Measurements from ENCODE around the gene CNOT2.

The CNOT2 gene

DNA sequence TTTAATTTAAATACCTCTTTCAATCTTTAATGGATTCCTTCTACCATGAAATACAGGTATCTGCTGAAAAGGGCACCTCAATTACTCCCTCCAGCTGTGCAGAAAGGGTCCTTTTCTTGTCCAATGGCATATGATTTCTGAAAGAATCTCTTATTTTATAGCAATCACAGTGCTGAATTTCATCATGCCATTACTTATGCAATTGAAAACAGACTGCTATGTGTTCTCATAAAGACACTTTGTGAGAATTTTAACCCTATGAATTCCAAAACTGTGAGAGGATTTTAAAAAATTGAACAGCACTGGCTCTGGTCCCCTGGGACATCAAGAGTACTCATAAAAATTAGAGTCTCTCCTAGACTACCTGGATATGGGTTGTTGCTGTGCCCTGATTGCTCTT is 45.9 kb upstream of the CNOT2 start:
- Histone ChIP-seq H3K4me2 (ENCODE audit: low read depth, low read length, poor library complexity, severe bottlenecking) (no peak overlapping the region), H3K4me3 (ENCODE audit: insufficient read depth, low read length, poor library complexity, severe bottlenecking) (no peak overlapping the region), H3K79me2 (ENCODE audit: insufficient read depth, low read length) (no peaks in the 10 kb centered on the region), H2AFZ (ENCODE audit: low read depth, low read length, severe bottlenecking) (no peak overlapping the region), H3K9me2 (replicated peaks; ENCODE audit: insufficient read depth, low read length) (no peaks in the 10 kb centered on the region), H3K36me3 (ENCODE audit: low read length) (no peaks in the 10 kb centered on the region), H4K20me1 (ENCODE audit: low read depth, low read length) (no peaks in the 10 kb centered on the region), H3K27ac (ENCODE audit: low read depth, low read length) (no peak overlapping the region), H3K9ac (ENCODE audit: low read length) (no peak overlapping the region), H3K9me3 (ENCODE audit: insufficient read depth, low read length) (no peaks in the 10 kb centered on the region), H3K27me3 (ENCODE audit: low read length) (no peaks in the 10 kb centered on the region), H3F3A (ENCODE audit: insufficient read depth) (no peaks in the 10 kb centered on the region)
- no peak for TF ChIP-seq EZH2phosphoT487 (conservative IDR thresholded peaks at IDR 0.05; ENCODE audit: low read length)
- TF ChIP-seq, protein P1, sequence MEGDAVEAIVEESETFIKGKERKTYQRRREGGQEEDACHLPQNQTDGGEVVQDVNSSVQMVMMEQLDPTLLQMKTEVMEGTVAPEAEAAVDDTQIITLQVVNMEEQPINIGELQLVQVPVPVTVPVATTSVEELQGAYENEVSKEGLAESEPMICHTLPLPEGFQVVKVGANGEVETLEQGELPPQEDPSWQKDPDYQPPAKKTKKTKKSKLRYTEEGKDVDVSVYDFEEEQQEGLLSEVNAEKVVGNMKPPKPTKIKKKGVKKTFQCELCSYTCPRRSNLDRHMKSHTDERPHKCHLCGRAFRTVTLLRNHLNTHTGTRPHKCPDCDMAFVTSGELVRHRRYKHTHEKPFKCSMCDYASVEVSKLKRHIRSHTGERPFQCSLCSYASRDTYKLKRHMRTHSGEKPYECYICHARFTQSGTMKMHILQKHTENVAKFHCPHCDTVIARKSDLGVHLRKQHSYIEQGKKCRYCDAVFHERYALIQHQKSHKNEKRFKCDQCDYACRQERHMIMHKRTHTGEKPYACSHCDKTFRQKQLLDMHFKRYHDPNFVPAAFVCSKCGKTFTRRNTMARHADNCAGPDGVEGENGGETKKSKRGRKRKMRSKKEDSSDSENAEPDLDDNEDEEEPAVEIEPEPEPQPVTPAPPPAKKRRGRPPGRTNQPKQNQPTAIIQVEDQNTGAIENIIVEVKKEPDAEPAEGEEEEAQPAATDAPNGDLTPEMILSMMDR (IDR thresholded peaks at IDR 0.05; ENCODE audit: insufficient read depth, low read length, poor library complexity, severe bottlenecking) = no peak

DNA sequence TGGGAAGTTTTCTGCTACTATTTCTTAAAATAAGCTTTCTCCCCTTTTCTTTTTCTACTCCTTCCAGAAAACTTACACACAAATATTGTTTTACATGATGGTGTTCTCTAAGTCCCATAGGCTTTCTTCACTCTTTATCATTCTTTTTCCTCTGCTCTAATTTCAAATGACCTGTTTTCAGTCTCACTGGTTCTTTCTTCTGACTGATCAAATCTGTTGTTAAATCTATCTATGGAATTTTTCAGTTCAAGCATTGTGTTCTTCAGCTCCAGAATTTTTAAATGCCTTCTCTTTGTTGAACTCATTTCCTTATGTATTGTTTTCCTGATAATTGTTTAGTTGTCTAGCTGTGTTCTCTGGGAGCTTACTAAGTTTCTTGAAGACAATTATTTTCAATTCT is 29.5 kb upstream of the CNOT2 start:
- Histone ChIP-seq H3K9ac (ENCODE audit: low read length) (no peak overlapping the region), H3K4me3 (ENCODE audit: insufficient read depth, low read length, poor library complexity, severe bottlenecking) (no peak overlapping the region), H3K36me3 (ENCODE audit: low read length) (no peaks in the 10 kb centered on the region; the same call in 1 of the 2 replicates), H3K4me2 (ENCODE audit: low read depth, low read length, poor library complexity, severe bottlenecking) (no peak overlapping the region), H4K20me1 (ENCODE audit: low read depth, low read length) (no peaks in the 10 kb centered on the region), H3K9me2 (replicated peaks; ENCODE audit: insufficient read depth, low read length) (no peaks in the 10 kb centered on the region), H2AFZ (ENCODE audit: low read depth, low read length, severe bottlenecking) (no peak overlapping the region), H3K9me3 (ENCODE audit: insufficient read depth, low read length) (no peaks in the 10 kb centered on the region), H3K27ac (ENCODE audit: low read depth, low read length) (no peak overlapping the region), H3F3A (ENCODE audit: insufficient read depth) (no peaks in the 10 kb centered on the region), H3K79me2 (ENCODE audit: insufficient read depth, low read length) (no peaks in the 10 kb centered on the region), H3K27me3 (ENCODE audit: low read length) (no peaks in the 10 kb centered on the region)
- no peak for TF ChIP-seq EZH2phosphoT487 (conservative IDR thresholded peaks at IDR 0.05; ENCODE audit: low read length)
- TF ChIP-seq, protein P1 (IDR thresholded peaks at IDR 0.05; ENCODE audit: insufficient read depth, low read length, poor library complexity, severe bottlenecking) = no peak

DNA sequence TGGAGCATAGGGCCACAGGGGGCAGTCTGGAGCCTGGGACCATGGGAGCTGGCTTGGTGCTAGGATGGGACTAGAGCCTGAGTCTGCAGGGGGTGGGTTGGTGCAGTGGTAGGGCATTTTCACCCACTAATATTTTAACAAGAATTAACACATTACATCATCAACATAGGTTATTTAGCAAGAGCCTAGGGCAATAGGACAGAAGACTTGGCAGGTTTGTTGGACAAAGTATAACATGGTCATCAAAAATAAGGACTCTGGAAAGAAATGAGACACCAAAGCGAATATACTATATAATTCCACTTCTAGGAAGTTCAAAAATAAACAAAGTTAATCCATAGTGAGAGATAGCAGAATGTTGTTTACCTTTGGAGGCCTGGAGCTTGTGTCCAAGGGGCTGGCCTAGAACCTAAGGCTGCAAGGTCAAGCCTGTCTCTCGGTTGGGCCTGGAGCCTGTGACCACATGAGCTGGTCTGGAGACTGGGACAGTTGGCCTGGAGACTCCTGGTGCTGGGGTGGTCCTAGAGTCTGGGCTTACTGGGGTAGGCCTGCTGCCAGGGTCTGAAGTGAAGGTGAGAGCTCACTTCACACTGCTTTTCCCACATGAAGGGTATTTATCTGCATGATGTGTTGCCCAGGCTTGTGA is 28.1 kb upstream of the CNOT2 start:
- Histone ChIP-seq H3K79me2 (ENCODE audit: insufficient read depth, low read length) (no peaks in the 10 kb centered on the region), H2AFZ (ENCODE audit: low read depth, low read length, severe bottlenecking) (no peak overlapping the region), H3F3A (ENCODE audit: insufficient read depth) (no peaks in the 10 kb centered on the region), H3K9ac (ENCODE audit: low read length) (no peak overlapping the region), H3K27me3 (ENCODE audit: low read length) (no peaks in the 10 kb centered on the region), H3K4me2 (ENCODE audit: low read depth, low read length, poor library complexity, severe bottlenecking) (no peak overlapping the region), H3K36me3 (ENCODE audit: low read length) (no peaks in the 10 kb centered on the region; the same call in 1 of the 2 replicates), H3K9me2 (replicated peaks; ENCODE audit: insufficient read depth, low read length) (no peaks in the 10 kb centered on the region), H3K9me3 (ENCODE audit: insufficient read depth, low read length) (no peaks in the 10 kb centered on the region), H4K20me1 (ENCODE audit: low read depth, low read length) (no peaks in the 10 kb centered on the region), H3K4me3 (ENCODE audit: insufficient read depth, low read length, poor library complexity, severe bottlenecking) (no peak overlapping the region), H3K27ac (ENCODE audit: low read depth, low read length) (no peak overlapping the region)
- TF ChIP-seq, protein P1 (IDR thresholded peaks at IDR 0.05; ENCODE audit: insufficient read depth, low read length, poor library complexity, severe bottlenecking) = no peak
- TF ChIP-seq EZH2phosphoT487 (conservative IDR thresholded peaks at IDR 0.05; ENCODE audit: low read length) = no peak

All from SU-DHL-6 (cell line).